ENCODE data around the gene PLEK.
"Not testable (repeated sequence)": the region's sequence is repeated elsewhere in the genome, so short reads cannot be mapped to it uniquely, and the experiment has no call there.

Gene PLEK

GRCh38 chr2:68385220-68385906 lies 20.3 kb downstream of the PLEK start:
- DNase-seq, result no peak

- no peak for DNase-seq
Measured at GRCh38 chr2:68385907-68386287, 20.8 kb downstream of the PLEK start.

DNA sequence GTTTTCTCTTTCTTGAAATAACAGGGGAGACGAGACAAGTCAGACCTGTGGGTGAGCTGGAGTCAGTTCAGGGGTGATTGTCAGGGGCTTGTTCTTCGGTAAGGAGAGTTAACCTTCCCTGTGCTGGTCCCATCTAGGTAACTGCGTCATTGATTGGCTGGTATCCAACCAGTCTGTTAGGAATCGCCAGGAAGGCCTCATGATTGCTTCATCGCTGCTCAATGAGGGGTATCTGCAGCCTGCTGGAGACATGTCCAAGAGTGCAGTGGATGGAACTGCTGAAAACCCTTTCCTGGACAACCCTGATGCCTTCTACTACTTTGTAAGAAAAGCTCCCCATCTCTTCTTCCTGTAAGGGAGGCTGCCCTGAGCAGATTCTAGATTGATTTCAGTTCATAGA lies 21.3 kb downstream of the PLEK start:
- no peak for DNase-seq

DNA sequence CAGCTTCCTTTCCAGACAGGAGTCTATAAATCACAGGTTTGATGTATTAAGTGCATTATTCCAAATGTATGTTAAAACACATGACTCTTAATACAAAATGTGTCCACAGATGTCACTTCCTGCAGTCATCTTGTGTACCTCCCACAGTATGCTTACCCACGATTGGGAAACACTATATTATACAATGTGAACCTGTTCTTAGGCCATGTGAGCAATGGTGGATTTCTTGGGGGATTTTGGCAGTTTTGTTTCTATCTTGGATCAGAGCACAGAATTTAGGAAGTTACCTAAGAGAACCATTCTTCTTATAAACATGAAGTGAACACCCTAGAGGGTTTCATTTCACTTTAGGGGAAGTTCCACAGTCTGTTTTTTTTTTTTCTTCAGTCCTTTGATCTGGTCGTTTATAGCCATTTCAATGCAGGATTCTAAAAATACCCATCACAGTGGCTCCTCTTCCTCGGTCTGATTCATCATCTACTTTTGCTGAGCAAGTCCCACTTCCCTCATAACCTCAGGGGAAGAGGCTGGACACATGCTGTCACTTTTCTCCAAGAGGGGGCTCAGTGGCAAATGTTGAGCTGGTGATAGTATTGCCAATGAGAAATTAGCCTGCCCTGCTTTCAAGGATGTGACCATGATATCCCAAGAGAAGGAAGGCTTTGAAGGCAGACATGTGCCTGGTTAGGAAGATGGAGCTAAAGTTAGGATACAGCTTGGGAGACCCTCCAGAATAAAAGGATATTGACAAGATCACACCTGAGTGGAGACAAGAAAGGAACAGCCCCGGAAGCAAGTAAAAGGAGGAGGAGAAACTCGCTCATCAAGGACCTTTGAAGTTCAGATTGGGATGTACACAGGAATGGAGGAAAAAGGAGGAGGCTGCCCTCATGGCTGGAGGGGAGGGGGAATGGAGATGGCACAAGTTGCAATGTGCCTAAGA lies 22.6 kb downstream of the PLEK start:
- DNase-seq, result no peak

DNA sequence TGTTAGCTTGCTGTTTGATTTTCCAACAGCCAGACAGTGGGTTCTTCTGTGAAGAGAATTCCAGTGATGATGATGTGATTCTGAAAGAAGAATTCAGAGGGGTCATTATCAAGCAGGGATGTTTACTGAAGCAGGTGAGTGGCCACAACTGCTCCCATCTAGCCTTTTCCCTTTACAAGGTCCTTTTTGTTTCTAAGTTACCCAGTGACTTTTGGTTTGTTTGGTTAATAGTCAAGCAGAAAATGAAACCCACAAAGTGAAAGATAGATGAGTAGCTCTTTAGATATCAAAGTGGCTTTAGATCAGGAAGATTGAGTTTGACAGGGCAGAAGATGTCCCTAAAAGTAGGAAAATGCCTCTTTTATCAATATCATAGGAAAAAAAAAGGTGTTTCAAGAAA lies 23.3 kb downstream of the PLEK start:
- DNase-seq, result no peak

DNA sequence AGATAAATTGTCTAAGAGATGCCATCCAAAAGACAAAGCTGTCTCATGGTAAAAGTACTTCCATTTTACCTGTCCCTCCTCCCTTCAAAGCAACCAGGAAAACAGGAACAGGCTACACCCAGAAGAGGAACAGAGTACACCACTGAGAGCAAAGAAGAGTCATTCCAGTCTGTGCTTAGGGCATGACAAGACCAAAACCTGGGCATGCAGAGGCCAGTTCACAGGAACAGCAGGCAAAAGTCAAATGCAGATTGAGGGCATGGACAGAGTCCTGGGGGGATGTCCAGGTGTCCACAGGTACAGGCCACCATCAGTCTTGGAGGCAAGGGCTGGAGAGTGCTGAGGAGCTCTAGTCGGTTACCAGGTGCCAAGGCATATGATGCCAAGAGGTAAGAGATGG lies 23.7 kb downstream of the PLEK start:
- no peak for DNase-seq

DNA sequence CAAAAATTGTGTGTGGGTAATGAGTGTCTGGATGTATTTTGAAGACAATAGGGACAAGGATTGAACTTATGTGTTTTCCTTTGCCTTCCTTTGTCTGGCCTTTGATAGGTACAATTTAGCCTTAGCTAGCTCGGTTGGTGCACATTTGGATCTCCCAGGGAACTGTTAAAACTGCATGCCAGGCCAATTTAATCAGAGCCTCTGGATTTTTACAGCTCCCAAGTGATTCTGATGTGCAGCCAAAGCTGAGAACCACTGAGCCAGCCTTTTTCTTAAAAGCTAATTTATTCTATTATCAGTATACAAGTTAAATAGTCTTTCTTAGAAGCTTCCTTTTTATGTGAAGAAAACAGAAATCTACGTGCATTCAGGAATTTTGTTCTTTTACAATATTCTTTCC lies 25.0 kb downstream of the PLEK start:
- peak in 1 of 14 donors; percentile 6 for DNase-seq

DNA sequence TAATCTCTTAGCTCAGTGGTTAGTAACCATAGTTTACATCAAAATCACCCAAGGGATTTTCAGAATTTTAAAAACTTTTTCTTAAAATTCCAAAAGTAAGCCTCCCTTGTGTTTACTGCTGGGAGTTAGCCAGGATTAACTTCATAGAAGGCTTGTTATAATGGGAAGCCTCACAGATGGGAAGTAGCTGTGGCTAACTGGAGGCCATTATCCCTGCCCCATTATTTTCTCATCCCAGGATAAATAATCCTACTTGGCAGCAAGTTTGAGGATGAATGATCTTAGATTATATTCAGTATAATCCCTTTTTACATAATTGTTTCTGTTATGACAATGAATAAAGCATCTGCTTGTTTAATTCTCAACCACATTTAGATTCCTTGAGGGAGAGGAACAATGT lies 25.5 kb downstream of the PLEK start:
- DNase-seq, result no peak

GRCh38 chr2:68391099-68391498 lies 26.0 kb downstream of the PLEK start:
- DNase-seq, result no peak

DNA sequence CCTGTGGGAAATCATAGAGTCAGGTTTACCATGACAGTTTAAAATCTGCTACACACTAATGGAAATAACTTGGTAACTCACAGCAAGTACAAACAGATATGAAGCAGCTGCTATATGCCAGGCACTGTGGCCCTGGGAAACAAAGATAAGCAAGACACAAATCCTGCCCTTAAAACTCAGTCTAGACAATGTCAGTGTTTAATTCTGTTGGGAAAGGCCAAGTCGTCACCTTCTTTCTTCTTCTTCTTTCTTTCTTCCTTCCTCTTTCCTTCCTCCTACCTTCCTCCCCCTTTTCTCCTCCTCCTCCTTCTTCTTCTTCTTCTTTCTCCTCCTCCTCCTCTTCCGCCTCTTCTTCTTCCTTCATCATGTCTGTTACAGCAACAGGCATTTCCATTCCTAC lies 26.8 kb downstream of the PLEK start:
- DNase-seq, result no peak

- DNase-seq, result no peak
Measured at GRCh38 chr2:68396093-68396492, 31.0 kb downstream of the PLEK start.

GRCh38 chr2:68397704-68398263 lies 32.7 kb downstream of the PLEK start:
- DNase-seq, result not testable (repeated sequence)

- DNase-seq, result no peak
Measured at GRCh38 chr2:68403199-68403644, 38.1 kb downstream of the PLEK start.

DNA sequence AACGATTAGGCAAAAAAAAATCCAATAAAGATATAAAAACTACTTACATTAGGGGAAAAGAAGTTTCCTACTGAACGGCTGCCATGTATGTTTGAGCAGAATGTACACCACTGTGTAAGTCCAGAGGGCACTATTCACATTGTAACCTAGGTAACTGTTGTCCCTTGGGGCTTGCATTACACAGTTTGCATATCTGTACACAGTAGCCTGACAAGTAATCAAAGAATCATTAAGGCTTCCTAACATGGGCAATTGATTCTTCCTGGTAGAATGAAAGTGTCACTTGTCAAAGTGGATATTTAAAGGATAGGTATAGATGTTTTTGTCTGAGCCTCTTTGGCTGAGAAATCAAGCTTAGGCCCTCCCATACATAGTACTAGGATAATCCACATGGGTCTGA lies 39.1 kb downstream of the PLEK start:
- DNase-seq, result no peak

DNA sequence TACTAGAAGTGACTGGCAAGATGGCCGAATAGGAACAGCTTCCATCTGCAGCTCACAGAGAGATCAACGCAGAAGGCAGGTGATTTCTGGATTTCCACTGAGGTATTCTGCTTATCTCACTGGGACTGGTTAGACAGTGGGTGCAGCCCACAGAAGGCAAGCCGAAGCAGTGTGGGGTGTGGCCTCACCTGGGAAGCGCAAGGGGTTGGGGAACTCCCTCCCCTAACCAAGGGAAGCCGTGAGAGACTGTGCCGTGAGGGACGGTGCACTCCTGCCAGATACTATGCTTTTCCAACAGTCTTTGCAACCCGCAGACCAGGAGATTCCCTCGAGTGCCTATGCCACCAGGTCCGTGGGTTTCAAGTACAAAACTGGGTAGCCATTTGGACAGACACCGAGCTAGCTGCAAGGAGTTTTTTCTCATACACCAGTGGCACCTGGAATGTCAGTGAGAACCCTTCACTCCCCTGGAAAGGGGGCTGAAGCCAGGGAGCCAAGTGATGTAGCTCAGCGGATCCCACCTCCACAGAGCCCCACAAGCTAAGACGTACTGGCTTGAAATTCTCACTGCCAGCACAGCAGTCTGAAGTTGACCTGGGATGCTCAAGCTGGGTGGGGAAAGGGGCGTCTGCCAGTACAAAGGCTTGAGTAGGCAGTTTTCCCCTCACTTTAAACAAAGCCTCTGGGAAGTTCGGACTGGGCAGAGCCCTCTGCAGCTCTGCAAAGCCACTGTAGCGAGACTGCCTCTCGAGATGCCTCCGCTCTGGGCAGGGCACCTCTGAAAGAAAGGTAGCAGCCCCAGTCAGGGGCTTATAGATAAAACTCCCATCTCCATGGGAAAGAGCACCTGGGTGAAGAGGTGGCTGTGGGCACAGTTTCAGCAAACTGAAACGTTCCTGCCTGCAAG lies 40.1 kb downstream of the PLEK start:
- no peak for DNase-seq

DNA sequence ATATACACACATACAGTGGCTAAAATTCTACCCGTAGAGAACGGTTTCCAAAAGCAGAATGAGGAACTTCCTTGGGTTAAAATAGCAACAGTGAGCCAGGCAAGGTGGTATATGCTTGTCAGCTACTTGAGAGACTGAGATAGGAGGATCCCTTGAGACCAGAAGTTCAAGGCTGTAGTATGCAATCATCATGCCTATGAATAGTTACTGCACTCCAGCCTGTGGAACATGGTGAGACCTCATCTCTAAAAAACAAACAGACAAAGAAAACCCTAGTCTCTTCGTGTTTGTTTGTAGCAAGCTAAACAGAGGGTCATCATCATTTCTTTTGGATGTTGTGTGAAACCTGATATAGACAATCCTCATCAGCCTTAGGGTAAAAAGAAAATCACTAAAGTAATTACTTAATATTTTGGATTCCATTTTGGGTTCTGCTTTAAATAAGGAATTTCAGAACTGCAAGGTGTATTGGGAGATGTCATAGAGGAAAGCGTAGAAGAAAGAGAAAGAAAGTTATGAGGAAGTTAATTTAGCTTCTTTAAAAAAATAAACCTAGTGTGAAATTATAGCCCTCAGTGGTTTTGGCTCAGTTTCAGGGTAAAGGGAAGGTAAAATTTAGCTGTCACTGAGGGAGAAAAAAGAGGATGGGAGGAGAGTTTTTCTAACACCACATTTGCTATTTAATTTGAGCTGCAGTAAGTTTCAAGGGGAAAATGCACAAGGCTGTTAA lies 46.5 kb downstream of the PLEK start:
- no peak for DNase-seq

- no peak for DNase-seq
Measured at GRCh38 chr2:68412127-68412819, 47.2 kb downstream of the PLEK start.

DNA sequence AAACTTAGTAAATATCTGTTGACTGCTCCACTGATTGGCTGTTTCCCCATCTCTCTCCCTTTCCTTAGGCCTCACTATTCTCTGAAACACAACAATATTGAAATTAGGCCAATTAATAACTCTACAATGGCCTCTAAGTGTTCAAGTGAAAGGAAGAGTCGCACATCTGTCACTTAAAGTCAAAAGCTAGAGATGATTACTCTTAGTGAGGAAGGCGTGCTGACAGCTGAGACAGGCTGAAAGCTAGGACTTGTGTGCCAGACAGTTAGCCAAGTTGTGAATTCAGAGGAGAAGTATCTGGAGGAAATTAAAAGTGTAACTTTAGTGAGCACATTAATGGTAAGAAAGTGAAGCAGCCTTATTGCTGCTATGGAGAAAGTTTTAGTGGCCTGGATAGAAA lies 48.4 kb downstream of the PLEK start:
- no peak for DNase-seq

DNA sequence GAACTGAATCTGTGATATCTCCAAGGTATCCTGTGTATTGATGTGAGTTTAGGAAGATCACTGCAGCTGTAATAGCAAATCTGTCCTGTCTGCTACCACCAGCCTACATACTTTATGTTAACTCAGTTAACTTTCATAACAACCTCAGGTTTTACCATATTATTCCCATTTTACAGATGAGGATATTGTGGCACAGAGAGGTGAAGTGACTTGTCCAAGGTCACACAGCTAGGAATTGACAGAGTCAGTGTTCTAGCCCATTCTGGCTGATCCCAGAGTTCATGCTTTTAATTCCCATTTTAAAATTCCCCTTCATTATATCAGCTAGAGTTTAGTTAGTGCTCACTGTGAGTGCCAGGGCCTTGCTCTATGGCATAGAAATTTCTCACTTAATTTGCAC lies 49.4 kb downstream of the PLEK start:
- DNase-seq, result no peak

- no peak for DNase-seq
Measured at GRCh38 chr2:68414876-68415275, 49.8 kb downstream of the PLEK start.

DNA sequence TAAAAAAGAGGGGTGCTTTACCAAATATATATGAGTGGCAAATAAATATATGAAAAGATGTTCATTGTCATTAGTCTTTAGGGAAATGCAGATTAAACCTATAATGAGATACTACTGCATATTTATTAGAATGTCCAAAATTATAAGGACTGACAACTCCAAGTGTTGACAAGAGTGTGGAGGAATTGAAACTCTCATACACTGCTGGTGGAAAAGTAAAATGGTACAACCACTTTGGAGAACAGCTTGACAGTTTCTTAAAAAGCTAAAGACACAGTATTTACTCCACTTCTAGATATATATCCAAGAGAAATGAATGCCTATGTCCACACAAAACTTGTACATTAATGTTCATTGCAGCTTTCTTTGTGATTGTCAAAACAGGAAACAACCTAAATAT lies 50.4 kb downstream of the PLEK start:
- DNase-seq, result no peak
